HCT116 (cell line): ENCODE measurements around the gene KIAA1614.

Experiments
- ATF3 ChIP-seq: IDR thresholded peaks from 2 replicates; pipeline ENCODE4 v1.6.1; 2012
- CTCF ChIP-seq, 3 experiments: fragments of 200-600 bp in 1 of 3; sonication (generic) in 1 of 3; IDR thresholded peaks in 2 of 3; conservative IDR thresholded peaks in 1 of 3; 2 replicates each; pipeline ENCODE4 v1.5.1; 2012 to 2017; ENCODE audit warnings: low read depth in 2 of 3, low read length in 2 of 3, antibody characterized with exemption in 1 of 3, borderline replicate concordance in 1 of 3, control low read depth in 1 of 3, mild to moderate bottlenecking in 1 of 3, mixed read lengths in 1 of 3, mixed run types in 1 of 3, moderate library complexity in 1 of 3; ENCODE audit not compliant: insufficient read depth in 1 of 3
- EZH2 ChIP-seq: fragments of 200-600 bp; sonication (generic); IDR thresholded peaks from 2 replicates; pipeline ENCODE4 v1.6.1; 2017; ENCODE audit warnings: antibody characterized with exemption, mixed run types
- POLR2A ChIP-seq: IDR thresholded peaks from 2 replicates; pipeline ENCODE4 v1.7.0; 2011; ENCODE audit warnings: borderline replicate concordance; ENCODE audit not compliant: insufficient read depth, insufficient read length; ENCODE audit errors: extremely low read depth
- RAD21 ChIP-seq: IDR thresholded peaks from 2 replicates; pipeline ENCODE4 v1.6.1; 2012; ENCODE audit warnings: low read depth, mild to moderate bottlenecking
- SIN3A ChIP-seq: IDR thresholded peaks from 2 replicates; pipeline ENCODE4 v1.6.1; 2012; ENCODE audit warnings: low read depth

GRCh38 chr1:180892272-180892671, 20.4 kb upstream of the KIAA1614 start:
- TF ChIP-seq CTCF (IDR thresholded peaks at IDR 0.05 in 2 of 3, conservative IDR thresholded peaks at IDR 0.05 in 1 of 3; ENCODE audit: borderline replicate concordance in 1 of 3, insufficient read depth in 1 of 3, low read depth in 2 of 3, low read length in 2 of 3): no peak
- TF ChIP-seq EZH2: no peak
- TF ChIP-seq POLR2A: no peak
- TF ChIP-seq ATF3: no peak
- TF ChIP-seq SIN3A: no peak
- TF ChIP-seq RAD21: no peak
